CD14-positive monocyte (primary cell): ENCODE measurements around the gene INSYN2B. TPM values are rescaled to one million over a fixed set of nuclear protein-coding genes. Genes with fewer than 3 reads are reported as not detected.
A peak's percentile ranks its signal among the peaks of the same experiment; 100 is the strongest.

Experiments
- DNase-seq, 3 donors: peaks; one replicate each; pipeline ENCODE4 v3.0.0-alpha.2; 2011 to 2022
- H2AFZ ChIP-seq: 2 replicates; pipeline ENCODE4 v1.6.0; 2012; ENCODE audit warnings: mild to moderate bottlenecking, low read depth, low read length, inconsistent platforms; ENCODE audit not compliant: insufficient read depth, poor library complexity, severe bottlenecking
- H3K27ac ChIP-seq, 2 donors: 1 replicate in 1 of 2; 2 replicates in 1 of 2; pipeline ENCODE4 v1.5.1; 2012 to 2013; ENCODE audit warnings: low read length in 2 of 2, control low read depth in 1 of 2, inconsistent platforms in 1 of 2, low read depth in 1 of 2, mild to moderate bottlenecking in 1 of 2
- H3K27me3 ChIP-seq, 2 donors: one replicate each; pipeline versions ENCODE4 v1.6.0 to v1.6.1; 2011 to 2013; ENCODE audit warnings: low read length in 2 of 2; ENCODE audit not compliant: control insufficient read depth in 2 of 2, insufficient read depth in 2 of 2
- H3K36me3 ChIP-seq, 2 donors: replicated peaks in 1 of 2; 1 replicate in 1 of 2; 2 replicates in 1 of 2; pipeline versions ENCODE4 v1.5.1 to v1.6.1; 2012 to 2013; ENCODE audit warnings: low read length in 2 of 2, control low read depth in 1 of 2, inconsistent platforms in 1 of 2, mild to moderate bottlenecking in 1 of 2; ENCODE audit not compliant: insufficient read depth in 2 of 2, control insufficient read depth in 1 of 2
- H3K4me1 ChIP-seq, 2 donors: 1 replicate in 1 of 2; 2 replicates in 1 of 2; pipeline versions ENCODE4 v1.5.1 to v1.6.1; 2012 to 2013; ENCODE audit warnings: low read length in 2 of 2, control low read depth in 1 of 2, inconsistent platforms in 1 of 2, mild to moderate bottlenecking in 1 of 2, moderate library complexity in 1 of 2; ENCODE audit not compliant: insufficient read depth in 2 of 2, control insufficient read depth in 1 of 2
- H3K4me2 ChIP-seq: replicated peaks from 2 replicates; pipeline ENCODE3; 2012; ENCODE audit warnings: low read length, moderate library complexity, mild to moderate bottlenecking; ENCODE audit not compliant: poor library complexity, severe bottlenecking; ENCODE audit errors: extremely low read depth
- H3K4me3 ChIP-seq, 3 experiments: fragments of 200-600 bp in 1 of 3; sonication (generic) in 1 of 3; replicated peaks in 1 of 3; 1 replicate in 2 of 3; 2 replicates in 1 of 3; pipeline ENCODE4 v1.5.1; 2011 to 2013; ENCODE audit warnings: low read length in 3 of 3, mild to moderate bottlenecking in 3 of 3, control low read depth in 2 of 3, low read depth in 2 of 3, inconsistent platforms in 1 of 3, moderate library complexity in 1 of 3
- H3K79me2 ChIP-seq: 2 replicates; pipeline ENCODE4 v1.6.0; 2012; ENCODE audit warnings: mild to moderate bottlenecking, control low read depth, inconsistent platforms, low read length, moderate library complexity; ENCODE audit not compliant: insufficient read depth
- H3K9ac ChIP-seq: 2 replicates; pipeline ENCODE4 v1.6.0; 2017; ENCODE audit warnings: low read length, mild to moderate bottlenecking; ENCODE audit not compliant: insufficient read depth, poor library complexity, severe bottlenecking
- H3K9me3 ChIP-seq, 2 donors: replicated peaks in 1 of 2; 1 replicate in 1 of 2; 2 replicates in 1 of 2; pipeline versions ENCODE4 v1.5.1 to v1.6.1; 2012 to 2013; ENCODE audit warnings: low read length in 2 of 2, control low read depth in 1 of 2; ENCODE audit not compliant: control insufficient read depth in 1 of 2, insufficient read depth in 1 of 2
- H4K20me1 ChIP-seq: 2 replicates; pipeline ENCODE4 v1.6.0; 2012; ENCODE audit warnings: mild to moderate bottlenecking, low read length, control low read depth, moderate library complexity; ENCODE audit not compliant: insufficient read depth
- H3K27ac Mint-ChIP-seq, 7 donors: one replicate each; pipeline ENCODE4 v1.8.0; 2020; ENCODE audit warnings: mild to moderate bottlenecking in 7 of 7, mixed read lengths in 7 of 7, moderate library complexity in 6 of 7, inconsistent platforms in 2 of 7
- H3K27me3 Mint-ChIP-seq, 3 donors: one replicate each; pipeline ENCODE4 v1.8.0; 2021 to 2022; ENCODE audit warnings: low read depth in 3 of 3, mild to moderate bottlenecking in 3 of 3, mixed read lengths in 3 of 3, moderate library complexity in 3 of 3, inconsistent platforms in 1 of 3
- H3K36me3 Mint-ChIP-seq, 2 donors: one replicate each; pipeline ENCODE4 v1.8.0; 2020; ENCODE audit warnings: mixed read lengths in 2 of 2, inconsistent platforms in 1 of 2, mild to moderate bottlenecking in 1 of 2
- H3K4me1 Mint-ChIP-seq: one replicate; pipeline ENCODE4 v1.8.0; 2020; ENCODE audit warnings: mild to moderate bottlenecking, mixed read lengths
- H3K4me3 Mint-ChIP-seq, 2 donors: one replicate each; pipeline ENCODE4 v1.8.0; 2020; ENCODE audit warnings: mild to moderate bottlenecking in 2 of 2, mixed read lengths in 2 of 2, moderate library complexity in 1 of 2
- H3K9me3 Mint-ChIP-seq, 7 donors: one replicate each; pipeline ENCODE4 v1.8.0; 2020 to 2022; ENCODE audit warnings: mixed read lengths in 7 of 7, mild to moderate bottlenecking in 6 of 7, moderate library complexity in 6 of 7, inconsistent platforms in 2 of 7
- WGBS: methylation state at CpG from one replicate; pipeline ENCODE4 v1.1.5; 2013; ENCODE audit warnings: missing lambda C conversion rate; ENCODE audit not compliant: insufficient coverage; 5-methylcytosine and 5-hydroxymethylcytosine counted together
- intact Hi-C, 2 donors: fragments of 100-400 bp; cut with micrococcal nuclease; formaldehyde crosslinking; loops; one replicate each; pipeline versions ENCODE4 v1.15.0 to v1.15.1; 2023
- polyA plus RNA-seq, 3 donors: library from polyadenylated mRNA; depleted of rRNA in 1 of 3; unstranded in 2 of 3; stranded (reverse) in 1 of 3; fragments of 300-500 nt in 2 of 3; fragments of >200 nt in 1 of 3; fragmentation: Illumina TruSeq in 2 of 3; gene quantifications; 1 replicate in 2 of 3; 2 replicates in 1 of 3; pipeline ENCODE4 v1.2.3, GENCODE V29; 2012 to 2021
- TF ChIP-seq, protein P1 (sequence below): fragments of 200-600 bp; IDR thresholded peaks from one replicate; pipeline ENCODE4 v1.8.0; 2022; ENCODE audit warnings: antibody characterized with exemption, mild to moderate bottlenecking

Gene INSYN2B
- polyA plus RNA-seq, 3 donors = 0.17 TPM; not detected in 2

DNA sequence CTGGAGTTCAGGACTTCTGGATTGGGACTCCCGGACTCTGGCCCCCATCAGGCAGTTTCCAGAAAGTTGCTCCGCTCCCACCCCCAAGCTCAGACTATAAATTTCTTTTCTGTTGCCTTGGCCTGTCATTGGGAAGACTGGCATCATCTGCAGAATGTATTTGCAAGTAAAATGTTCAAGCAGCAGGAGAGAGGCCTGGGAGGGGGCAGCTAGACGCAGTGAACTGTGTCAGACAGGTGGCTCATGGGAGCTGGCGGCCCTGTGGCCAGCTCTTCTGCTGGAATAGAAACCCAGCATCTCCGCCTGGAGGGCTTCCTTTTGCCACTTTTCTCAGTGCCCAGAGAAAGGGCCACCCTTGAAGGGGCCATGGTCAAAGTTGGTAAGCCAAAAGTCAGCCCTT lies 16.0 kb downstream of the INSYN2B start:
- no peak overlapping the region for H3K4me3 Mint-ChIP-seq
- H3K27ac ChIP-seq = no peak overlapping the region
- H3K36me3 Mint-ChIP-seq = peaks cover 44 to 77% of the 10 kb centered on the region in 2 donors
- DNase-seq = no peak
- 91% methylated on average over 1 of the region's 5 CpGs for WGBS
- TF ChIP-seq, protein P1, sequence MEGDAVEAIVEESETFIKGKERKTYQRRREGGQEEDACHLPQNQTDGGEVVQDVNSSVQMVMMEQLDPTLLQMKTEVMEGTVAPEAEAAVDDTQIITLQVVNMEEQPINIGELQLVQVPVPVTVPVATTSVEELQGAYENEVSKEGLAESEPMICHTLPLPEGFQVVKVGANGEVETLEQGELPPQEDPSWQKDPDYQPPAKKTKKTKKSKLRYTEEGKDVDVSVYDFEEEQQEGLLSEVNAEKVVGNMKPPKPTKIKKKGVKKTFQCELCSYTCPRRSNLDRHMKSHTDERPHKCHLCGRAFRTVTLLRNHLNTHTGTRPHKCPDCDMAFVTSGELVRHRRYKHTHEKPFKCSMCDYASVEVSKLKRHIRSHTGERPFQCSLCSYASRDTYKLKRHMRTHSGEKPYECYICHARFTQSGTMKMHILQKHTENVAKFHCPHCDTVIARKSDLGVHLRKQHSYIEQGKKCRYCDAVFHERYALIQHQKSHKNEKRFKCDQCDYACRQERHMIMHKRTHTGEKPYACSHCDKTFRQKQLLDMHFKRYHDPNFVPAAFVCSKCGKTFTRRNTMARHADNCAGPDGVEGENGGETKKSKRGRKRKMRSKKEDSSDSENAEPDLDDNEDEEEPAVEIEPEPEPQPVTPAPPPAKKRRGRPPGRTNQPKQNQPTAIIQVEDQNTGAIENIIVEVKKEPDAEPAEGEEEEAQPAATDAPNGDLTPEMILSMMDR = no peak
- intact Hi-C loops = no loop called here
- no peaks in the 10 kb centered on the region for H3K9me3 Mint-ChIP-seq
- H3K4me1 ChIP-seq = no peaks in the 10 kb centered on the region
- no peak overlapping the region for H2AFZ ChIP-seq
- peaks cover 21 to 83% of the 10 kb centered on the region in 2 donors for H3K36me3 ChIP-seq
- no peak overlapping the region for H3K4me2 ChIP-seq
- peaks cover 8% of the 10 kb centered on the region for H3K79me2 ChIP-seq
- no peaks in the 10 kb centered on the region for H3K9me3 ChIP-seq
- no peak overlapping the region for H3K4me3 ChIP-seq
- H3K9ac ChIP-seq = no peak overlapping the region
- H3K27ac Mint-ChIP-seq = peak overlapping the region in 1 of 7 donors; percentile 29
- no peaks in the 10 kb centered on the region for H3K27me3 ChIP-seq
- H4K20me1 ChIP-seq = peaks cover 99% of the 10 kb centered on the region
- H3K27me3 Mint-ChIP-seq = peaks cover 0 to under 1% (median 0%) of the 10 kb centered on the region in 3 donors
- H3K4me1 Mint-ChIP-seq = peaks cover 2% of the 10 kb centered on the region

DNA sequence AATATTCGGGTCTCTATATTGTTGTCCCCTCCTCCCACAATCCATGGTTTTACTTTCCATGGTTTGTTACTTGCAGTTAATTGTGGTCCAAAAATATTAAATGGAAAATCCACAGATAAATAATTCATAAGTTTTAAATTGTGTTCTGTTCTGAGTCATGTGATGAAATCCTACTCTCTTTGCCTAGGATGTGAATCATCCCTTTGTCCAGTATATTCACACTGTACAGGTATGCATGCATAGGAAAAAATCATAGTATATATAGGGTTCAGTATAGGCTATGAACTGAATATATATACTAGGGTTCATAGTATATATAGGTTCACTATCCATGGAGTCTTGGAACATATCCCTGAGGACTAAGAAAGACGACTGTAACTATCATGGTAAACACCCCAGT lies 19.6 kb downstream of the INSYN2B start:
- Mint-ChIP-seq H3K36me3 (peaks cover 30 to 66% of the 10 kb centered on the region in 2 donors), H3K27me3 (no peaks in the 10 kb centered on the region), H3K9me3 (no peaks in the 10 kb centered on the region), H3K27ac (no peak overlapping the region), H3K4me3 (no peak overlapping the region), H3K4me1 (no peaks in the 10 kb centered on the region)
- no peak for DNase-seq
- TF ChIP-seq, protein P1 = no peak
- WGBS = no CpG with 5 or more reads among the region's 2 CpGs
- Histone ChIP-seq H2AFZ (no peak overlapping the region), H3K9me3 (no peaks in the 10 kb centered on the region), H3K36me3 (peaks cover 13 to 80% of the 10 kb centered on the region in 2 donors), H3K27ac (no peak overlapping the region), H3K4me1 (no peaks in the 10 kb centered on the region), H3K4me3 (no peak overlapping the region), H3K9ac (no peak overlapping the region), H4K20me1 (peaks cover 99% of the 10 kb centered on the region), H3K27me3 (no peaks in the 10 kb centered on the region), H3K4me2 (no peak overlapping the region), H3K79me2 (peaks cover 8% of the 10 kb centered on the region)
- intact Hi-C loops = no loop called here
